Measurements from ENCODE around the gene YJEFN3. TPM values are rescaled to one million over a fixed set of nuclear protein-coding genes. Genes with fewer than 3 reads are reported as not detected.
A peak's percentile ranks its signal among the peaks of the same experiment; 100 is the strongest.

The YJEFN3 gene
- polyA plus RNA-seq, 1 donor (not counting 4 experiments of a cell fraction or from before 2014, with no cell fraction given) = 1.2 TPM

DNA sequence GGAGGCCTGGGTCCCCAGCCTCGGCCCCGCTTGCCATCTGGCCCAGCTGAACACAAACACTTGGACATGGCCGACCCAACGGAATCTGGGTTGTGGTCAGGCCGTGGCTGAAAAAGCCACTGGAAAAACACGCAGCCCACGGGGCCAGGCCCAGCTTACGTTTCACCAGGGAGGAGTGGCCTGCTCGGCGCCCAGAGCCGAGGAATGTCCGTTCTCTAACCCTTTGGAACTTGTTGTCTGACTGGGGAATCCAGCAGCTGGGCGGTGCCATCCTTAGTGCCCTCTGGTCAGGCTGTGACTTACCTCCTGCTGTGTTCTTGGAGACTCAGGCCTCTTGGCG is 23.1 kb downstream of the YJEFN3 start:
- Histone ChIP-seq H3K27ac (ENCODE audit: control insufficient read depth, insufficient read depth, low read length) (no peak overlapping the region), H3K9ac (ENCODE audit: control insufficient read depth, extremely low read depth, insufficient read depth, low read length) (no peak overlapping the region), H3K79me2 (ENCODE audit: control insufficient read depth, insufficient read depth, low read length) (no peaks in the 10 kb centered on the region), H3K36me3 (ENCODE audit: control insufficient read depth in 2 of 2, extremely low read depth in 1 of 2, insufficient read depth in 2 of 2, low read length in 2 of 2) (no peaks in the 10 kb centered on the region), H2AFZ (ENCODE audit: control insufficient read depth, low read length) (no peak overlapping the region), H3K9me3 (ENCODE audit: control insufficient read depth, low read depth, low read length) (no peaks in the 10 kb centered on the region), H3K27me3 (ENCODE audit: control insufficient read depth, extremely low read depth, insufficient read depth, low read length) (peaks cover 27% of the 10 kb centered on the region), H3K4me2 (ENCODE audit: control insufficient read depth, extremely low read depth, insufficient read depth, low read depth, low read length) (no peak overlapping the region), H3K4me3 (ENCODE audit: control insufficient read depth in 2 of 3, extremely low read depth in 1 of 3, insufficient read depth in 2 of 3, low read depth in 1 of 3, low read length in 3 of 3) (no peak overlapping the region), H3K9me1 (ENCODE audit: control insufficient read depth, extremely low read depth, insufficient read depth, low read length) (no peaks in the 10 kb centered on the region), H4K20me1 (ENCODE audit: control insufficient read depth, extremely low read depth, insufficient read depth, low read length) (no peaks in the 10 kb centered on the region), H3K4me1 (ENCODE audit: control insufficient read depth, extremely low read depth, insufficient read depth, low read length) (no peaks in the 10 kb centered on the region)
- TF ChIP-seq EZH2 (IDR thresholded peaks at IDR 0.05; ENCODE audit: low read length) = no peak
- TF ChIP-seq CTCF (optimal IDR thresholded peaks at IDR 0.05 in 1 of 3, IDR thresholded peaks at IDR 0.05 in 1 of 3, conservative IDR thresholded peaks at IDR 0.05 in 1 of 3; ENCODE audit: extremely low read depth in 1 of 3, insufficient read depth in 2 of 3, low read length in 3 of 3) = no peak
- FAIRE-seq (no peak), DNase-seq (ENCODE audit: low read depth, low spot score) (no peak)
- dilution Hi-C loops (cut with MboI; ENCODE audit: extremely low pct_ligation_motif_present, low sequenced_read_pairs) = no loop called here

- Histone ChIP-seq H4K20me1 (ENCODE audit: control insufficient read depth, extremely low read depth, insufficient read depth, low read length) (no peaks in the 10 kb centered on the region), H3K9me1 (ENCODE audit: control insufficient read depth, extremely low read depth, insufficient read depth, low read length) (no peaks in the 10 kb centered on the region), H3K79me2 (ENCODE audit: control insufficient read depth, insufficient read depth, low read length) (no peaks in the 10 kb centered on the region), H3K4me1 (ENCODE audit: control insufficient read depth, extremely low read depth, insufficient read depth, low read length) (no peaks in the 10 kb centered on the region), H3K4me2 (ENCODE audit: control insufficient read depth, extremely low read depth, insufficient read depth, low read depth, low read length) (no peak overlapping the region), H3K27me3 (ENCODE audit: control insufficient read depth, extremely low read depth, insufficient read depth, low read length) (peaks cover 18% of the 10 kb centered on the region), H3K36me3 (ENCODE audit: control insufficient read depth in 2 of 2, extremely low read depth in 1 of 2, insufficient read depth in 2 of 2, low read length in 2 of 2) (no peaks in the 10 kb centered on the region), H3K9me3 (ENCODE audit: control insufficient read depth, low read depth, low read length) (no peaks in the 10 kb centered on the region), H3K9ac (ENCODE audit: control insufficient read depth, extremely low read depth, insufficient read depth, low read length) (no peak overlapping the region), H3K27ac (ENCODE audit: control insufficient read depth, insufficient read depth, low read length) (no peak overlapping the region), H3K4me3 (ENCODE audit: control insufficient read depth in 2 of 3, extremely low read depth in 1 of 3, insufficient read depth in 2 of 3, low read depth in 1 of 3, low read length in 3 of 3) (no peak overlapping the region), H2AFZ (ENCODE audit: control insufficient read depth, low read length) (no peak overlapping the region)
- DNase-seq (ENCODE audit: low read depth, low spot score) (no peak), FAIRE-seq (no peak)
- dilution Hi-C loops (cut with MboI; ENCODE audit: extremely low pct_ligation_motif_present, low sequenced_read_pairs) = no loop called here
- peak; percentile 54 to 81 (median 67) for TF ChIP-seq CTCF (optimal IDR thresholded peaks at IDR 0.05 in 1 of 3, IDR thresholded peaks at IDR 0.05 in 1 of 3, conservative IDR thresholded peaks at IDR 0.05 in 1 of 3; ENCODE audit: extremely low read depth in 1 of 3, insufficient read depth in 2 of 3, low read length in 3 of 3)
- no peak for TF ChIP-seq EZH2 (IDR thresholded peaks at IDR 0.05; ENCODE audit: low read length)
Measured at GRCh38 chr19:19552798-19553197, 24.1 kb downstream of the YJEFN3 start.
